ENCODE data around the gene NBEA. TPM values are rescaled to one million over a fixed set of nuclear protein-coding genes. Genes with fewer than 3 reads are reported as not detected.

NBEA gene
- total RNA-seq, 1 experiment from 2014 or later: 3.3 TPM

GRCh38 chr13:35140321-35140720 lies 198.3 kb downstream of the NBEA start:
- H3K9me3 Mint-ChIP-seq (ENCODE audit: unreplicated experiment): no peaks in the 10 kb centered on the region
- POLR2A ChIA-PET: interaction anchor here (0.7 kb wide), 1 partner anchor 18 kb away, joined by 3 read pairs; no protein-coding TSS in a partner anchor
- no peaks in the 10 kb centered on the region for H3K36me3 Mint-ChIP-seq (ENCODE audit: insufficient read depth, unreplicated experiment)
- no peak for DNase-seq (ENCODE audit: unreplicated experiment)
- no peaks in the 10 kb centered on the region for H3K27me3 Mint-ChIP-seq (ENCODE audit: insufficient read depth, unreplicated experiment)
- intact Hi-C loops (cut with micrococcal nuclease): no loop called here
- peaks cover 16% of the 10 kb centered on the region for H3K4me1 Mint-ChIP-seq (ENCODE audit: insufficient read depth, unreplicated experiment)
- no peak for TF ChIP-seq CTCF (IDR thresholded peaks at IDR 0.05; ENCODE audit: unreplicated experiment)
- CTCF ChIA-PET: interaction anchor here (0.5 to 1.0 kb wide), 4 partner anchors 11 to 1213 kb away, joined by 3 to 5 read pairs (median 3); no protein-coding TSS in a partner anchor
- no peak overlapping the region for H3K4me3 Mint-ChIP-seq (ENCODE audit: unreplicated experiment)
- no peak overlapping the region for H3K27ac Mint-ChIP-seq (ENCODE audit: low read depth, unreplicated experiment)
- no TSS peak for BruUV-seq (replicated peaks)

GRCh38 chr13:35140831-35141230 lies 198.8 kb downstream of the NBEA start:
- no TSS peak for BruUV-seq (replicated peaks)
- DNase-seq (ENCODE audit: unreplicated experiment): no peak
- CTCF ChIA-PET: interaction anchor here (0.5 to 1.0 kb wide), 3 partner anchors 553 to 1213 kb away, joined by 3 to 5 read pairs (median 3); no protein-coding TSS in a partner anchor
- Mint-ChIP-seq H3K9me3 (ENCODE audit: unreplicated experiment) (no peaks in the 10 kb centered on the region), H3K27me3 (ENCODE audit: insufficient read depth, unreplicated experiment) (no peaks in the 10 kb centered on the region), H3K36me3 (ENCODE audit: insufficient read depth, unreplicated experiment) (no peaks in the 10 kb centered on the region), H3K4me1 (ENCODE audit: insufficient read depth, unreplicated experiment) (peaks cover 16% of the 10 kb centered on the region), H3K27ac (ENCODE audit: low read depth, unreplicated experiment) (no peak overlapping the region), H3K4me3 (ENCODE audit: unreplicated experiment) (no peak overlapping the region)
- no peak for TF ChIP-seq CTCF (IDR thresholded peaks at IDR 0.05; ENCODE audit: unreplicated experiment)
- POLR2A ChIA-PET: interaction anchor here (0.7 kb wide), 1 partner anchor 18 kb away, joined by 3 read pairs; no protein-coding TSS in a partner anchor
- intact Hi-C loops (cut with micrococcal nuclease): no loop called here

- CTCF ChIA-PET: interaction anchor here (0.6 kb wide), 2 partner anchors 782 to 1070 kb away, joined by 3 read pairs; no protein-coding TSS in a partner anchor
- no TSS peak for BruUV-seq (replicated peaks)
Measured at GRCh38 chr13:35143123-35143522, 201.1 kb downstream of the NBEA start.

More at GRCh38 chr13:35143123-35143522, 201.1 kb downstream of the NBEA start:
- Mint-ChIP-seq H3K36me3 (ENCODE audit: insufficient read depth, unreplicated experiment) (no peaks in the 10 kb centered on the region), H3K27ac (ENCODE audit: low read depth, unreplicated experiment) (no peak overlapping the region), H3K9me3 (ENCODE audit: unreplicated experiment) (no peaks in the 10 kb centered on the region), H3K4me1 (ENCODE audit: insufficient read depth, unreplicated experiment) (peaks cover 7% of the 10 kb centered on the region), H3K27me3 (ENCODE audit: insufficient read depth, unreplicated experiment) (no peaks in the 10 kb centered on the region), H3K4me3 (ENCODE audit: unreplicated experiment) (no peak overlapping the region)
- no peak for TF ChIP-seq CTCF (IDR thresholded peaks at IDR 0.05; ENCODE audit: unreplicated experiment)
- intact Hi-C loops (cut with micrococcal nuclease): no loop called here
- peak; percentile 20 for DNase-seq (ENCODE audit: unreplicated experiment)
- POLR2A ChIA-PET: interaction anchor here (0.8 kb wide), 2 partner anchors 198 to 201 kb away, joined by 3 read pairs; partner anchors contain the start of gene NBEA

All from MCF 10A (cell line).